Activated T-helper 9 cell treated with anti-CD3 and anti-CD28 coated beads, Interleukin-2, amount 50 U/mL, for 16 hours (primary cell): Measurements from ENCODE around the gene GXYLT2.
"Not testable (repeated sequence)": the region's sequence is repeated elsewhere in the genome, so short reads cannot be mapped to it uniquely, and the experiment has no call there.

ENCODE experiments used
- DNase-seq: peaks from one replicate; pipeline ENCODE4 v3.0.0-alpha.2; 2020; ENCODE audit warnings: low read depth

GXYLT2 gene

GRCh38 chr3:72974956-72975355 lies 87.1 kb downstream of the GXYLT2 start:
- DNase-seq = no peak

- no peak for DNase-seq
Measured at GRCh38 chr3:72976281-72976741, 88.5 kb downstream of the GXYLT2 start.

- no peak for DNase-seq
Measured at GRCh38 chr3:72977060-72977808, 89.4 kb downstream of the GXYLT2 start.

GRCh38 chr3:72982609-72983366 lies 94.9 kb downstream of the GXYLT2 start:
- DNase-seq = no peak

GRCh38 chr3:72985576-72985975 lies 97.7 kb downstream of the GXYLT2 start:
- DNase-seq = no peak

- DNase-seq = no peak
Measured at GRCh38 chr3:72990701-72991395, 103.0 kb downstream of the GXYLT2 start.

- DNase-seq = no peak
Measured at GRCh38 chr3:72991522-72991921, 103.7 kb downstream of the GXYLT2 start.

- no peak for DNase-seq
Measured at GRCh38 chr3:72993391-72993790, 105.5 kb downstream of the GXYLT2 start.

GRCh38 chr3:72995337-72995736 lies 107.5 kb downstream of the GXYLT2 start:
- no peak for DNase-seq

- no peak for DNase-seq
Measured at GRCh38 chr3:72996121-72996472, 108.3 kb downstream of the GXYLT2 start.

GRCh38 chr3:72996473-72997333 lies 108.9 kb downstream of the GXYLT2 start, which contains the start of gene PPP4R2:
Gene PPP4R2 (plus strand): TSS chr3:72996811. CDS start chr3:72997038, 227 bp downstream.
- DNase-seq = peak; percentile 89

- no peak for DNase-seq
Measured at GRCh38 chr3:72997421-72997961, 109.6 kb downstream of the GXYLT2 start.

GRCh38 chr3:72998466-72998865 lies 110.6 kb downstream of the GXYLT2 start:
- DNase-seq = no peak

GRCh38 chr3:72999951-73000350 lies 112.1 kb downstream of the GXYLT2 start:
- DNase-seq = no peak

GRCh38 chr3:73003050-73003449 lies 115.2 kb downstream of the GXYLT2 start:
- not testable (repeated sequence) for DNase-seq

GRCh38 chr3:73004316-73004715 lies 116.5 kb downstream of the GXYLT2 start:
- no peak for DNase-seq

GRCh38 chr3:73007992-73008712 lies 120.3 kb downstream of the GXYLT2 start:
- DNase-seq = no peak

GRCh38 chr3:73009008-73009407 lies 121.2 kb downstream of the GXYLT2 start:
- no peak for DNase-seq

GRCh38 chr3:73009750-73010149 lies 121.9 kb downstream of the GXYLT2 start:
- DNase-seq = no peak

- DNase-seq = no peak
Measured at GRCh38 chr3:73010158-73010557, 122.3 kb downstream of the GXYLT2 start.

- DNase-seq = no peak
Measured at GRCh38 chr3:73018298-73018697, 130.5 kb downstream of the GXYLT2 start.
